Activated T-helper 1 cell treated with Interleukin-2 at 50 U/mL for 16 hours (primary cell): Measurements from ENCODE around the gene POLR2L.

ENCODE experiments used
- DNase-seq: peaks from one replicate; pipeline ENCODE4 v3.0.0-alpha.2; 2020; ENCODE audit warnings: low read depth

POLR2L gene

DNA sequence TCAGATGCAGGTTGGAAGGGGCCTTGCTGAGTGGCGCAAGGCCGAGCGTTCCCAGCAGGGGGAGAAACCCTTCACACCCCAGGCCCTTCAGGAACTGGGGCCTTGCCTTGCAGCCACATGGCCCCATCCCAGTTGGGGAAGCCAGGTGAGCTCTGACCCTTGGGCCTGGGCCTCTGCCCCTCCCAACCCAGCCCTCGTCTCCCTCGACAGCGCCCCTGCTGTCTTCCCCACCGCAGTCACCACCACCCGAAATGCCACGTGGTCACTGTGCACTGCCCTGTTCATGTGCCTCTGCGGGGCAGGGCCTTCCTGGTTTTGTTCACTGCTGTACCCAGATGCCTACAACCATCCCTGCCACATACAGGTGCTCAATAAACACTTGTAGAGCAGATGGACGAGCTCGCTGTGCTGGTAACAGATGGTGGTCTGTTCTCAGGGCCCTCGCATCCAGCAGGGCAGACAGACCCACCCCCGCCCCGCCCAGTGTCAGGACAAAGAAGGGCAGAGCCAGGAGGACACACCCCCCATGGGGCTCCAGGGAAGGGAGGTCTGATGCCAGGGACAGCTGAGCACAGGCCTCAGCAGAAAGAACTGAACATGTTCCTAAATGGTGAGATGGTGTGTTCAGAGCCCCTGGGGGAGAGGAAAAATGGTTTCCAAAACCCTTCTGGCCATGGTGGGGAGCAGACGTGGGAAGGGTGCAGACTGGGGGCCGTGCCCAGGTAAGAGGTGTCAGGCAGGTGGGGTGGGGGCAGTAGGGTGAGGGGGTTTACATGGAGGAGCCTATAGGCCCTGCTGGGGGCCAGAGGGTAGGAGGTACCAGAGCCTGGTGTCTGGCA is 3.7 kb downstream of the POLR2L start:
- no peak for DNase-seq

DNA sequence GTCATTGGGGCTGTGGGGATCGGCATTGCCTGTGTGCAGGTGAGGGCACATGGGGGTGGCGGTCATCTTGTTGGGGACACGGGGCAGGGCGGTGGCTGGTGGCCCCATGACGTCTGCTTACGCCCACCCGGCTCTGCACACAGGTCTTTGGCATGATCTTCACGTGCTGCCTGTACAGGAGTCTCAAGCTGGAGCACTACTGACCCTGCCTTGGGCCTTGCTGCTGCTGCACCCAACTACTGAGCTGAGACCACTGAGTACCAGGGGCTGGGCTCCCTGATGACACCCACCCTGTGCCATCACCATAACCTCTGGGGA is 4.4 kb downstream of the POLR2L start:
- DNase-seq: no peak

DNA sequence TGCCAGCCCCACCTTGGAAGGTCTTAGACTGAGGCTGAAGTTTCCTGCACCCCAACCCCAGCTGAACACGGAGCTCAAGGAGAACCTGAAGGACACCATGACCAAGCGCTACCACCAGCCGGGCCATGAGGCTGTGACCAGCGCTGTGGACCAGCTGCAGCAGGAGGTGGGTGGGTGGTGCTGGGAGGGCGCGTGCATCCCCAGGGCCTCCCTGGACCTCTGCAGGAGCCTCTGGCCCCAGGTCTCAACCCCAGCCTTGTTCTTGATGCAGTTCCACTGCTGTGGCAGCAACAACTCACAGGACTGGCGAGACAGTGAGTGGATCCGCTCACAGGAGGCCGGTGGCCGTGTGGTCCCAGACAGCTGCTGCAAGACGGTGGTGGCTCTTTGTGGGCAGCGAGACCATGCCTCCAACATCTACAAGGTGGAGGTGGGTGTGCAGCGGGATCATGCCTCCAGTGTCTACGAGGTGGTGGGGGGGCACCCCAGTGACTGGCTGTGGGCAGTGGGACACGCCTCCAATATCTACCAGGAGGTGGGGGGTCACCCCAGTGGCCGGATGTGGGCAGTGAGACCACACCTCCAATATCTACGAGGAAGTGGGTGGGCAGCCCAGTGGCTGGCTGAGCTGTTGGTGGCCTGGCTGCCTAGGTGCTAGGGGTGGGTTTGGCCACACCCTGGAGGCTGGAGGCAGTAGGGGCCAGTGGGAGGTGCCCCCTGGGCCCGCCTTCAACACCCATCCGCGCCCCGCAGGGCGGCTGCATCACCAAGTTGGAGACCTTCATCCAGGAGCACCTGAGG is 4.9 kb downstream of the POLR2L start:
- no peak for DNase-seq

DNA sequence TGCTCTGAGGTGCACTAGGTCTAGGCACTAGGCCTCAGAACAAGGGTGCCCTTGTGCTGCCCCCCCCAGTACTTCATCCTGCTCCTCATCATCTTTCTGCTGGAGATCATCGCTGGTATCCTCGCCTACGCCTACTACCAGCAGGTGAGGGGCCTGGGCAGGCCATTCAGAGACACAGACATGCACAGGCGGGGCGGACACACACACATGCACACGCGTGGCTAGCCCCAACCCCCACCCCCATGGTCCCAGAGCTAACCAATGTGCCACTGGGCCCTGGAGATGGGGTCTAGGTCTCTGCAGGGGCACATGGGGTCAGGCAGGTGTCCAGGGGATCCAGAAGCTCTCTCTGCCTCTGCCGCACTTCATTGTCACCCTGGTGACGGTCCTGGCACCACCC is 5.6 kb downstream of the POLR2L start:
- no peak for DNase-seq

DNA sequence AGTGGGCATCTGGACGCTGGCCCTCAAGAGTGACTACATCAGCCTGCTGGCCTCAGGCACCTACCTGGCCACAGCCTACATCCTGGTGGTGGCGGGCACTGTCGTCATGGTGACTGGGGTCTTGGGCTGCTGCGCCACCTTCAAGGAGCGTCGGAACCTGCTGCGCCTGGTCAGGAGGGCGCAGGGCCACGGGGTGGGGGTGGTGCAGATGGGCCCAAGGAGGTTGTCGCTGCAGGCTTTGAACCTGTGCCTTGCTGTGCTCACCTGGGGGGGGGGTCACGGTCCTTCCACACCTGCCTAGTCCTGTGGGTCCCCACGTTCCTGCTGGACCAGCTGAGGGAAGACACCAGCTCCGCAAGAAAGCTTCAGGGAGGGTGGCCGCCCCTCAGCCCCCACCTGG is 6.1 kb downstream of the POLR2L start:
- DNase-seq: no peak

DNA sequence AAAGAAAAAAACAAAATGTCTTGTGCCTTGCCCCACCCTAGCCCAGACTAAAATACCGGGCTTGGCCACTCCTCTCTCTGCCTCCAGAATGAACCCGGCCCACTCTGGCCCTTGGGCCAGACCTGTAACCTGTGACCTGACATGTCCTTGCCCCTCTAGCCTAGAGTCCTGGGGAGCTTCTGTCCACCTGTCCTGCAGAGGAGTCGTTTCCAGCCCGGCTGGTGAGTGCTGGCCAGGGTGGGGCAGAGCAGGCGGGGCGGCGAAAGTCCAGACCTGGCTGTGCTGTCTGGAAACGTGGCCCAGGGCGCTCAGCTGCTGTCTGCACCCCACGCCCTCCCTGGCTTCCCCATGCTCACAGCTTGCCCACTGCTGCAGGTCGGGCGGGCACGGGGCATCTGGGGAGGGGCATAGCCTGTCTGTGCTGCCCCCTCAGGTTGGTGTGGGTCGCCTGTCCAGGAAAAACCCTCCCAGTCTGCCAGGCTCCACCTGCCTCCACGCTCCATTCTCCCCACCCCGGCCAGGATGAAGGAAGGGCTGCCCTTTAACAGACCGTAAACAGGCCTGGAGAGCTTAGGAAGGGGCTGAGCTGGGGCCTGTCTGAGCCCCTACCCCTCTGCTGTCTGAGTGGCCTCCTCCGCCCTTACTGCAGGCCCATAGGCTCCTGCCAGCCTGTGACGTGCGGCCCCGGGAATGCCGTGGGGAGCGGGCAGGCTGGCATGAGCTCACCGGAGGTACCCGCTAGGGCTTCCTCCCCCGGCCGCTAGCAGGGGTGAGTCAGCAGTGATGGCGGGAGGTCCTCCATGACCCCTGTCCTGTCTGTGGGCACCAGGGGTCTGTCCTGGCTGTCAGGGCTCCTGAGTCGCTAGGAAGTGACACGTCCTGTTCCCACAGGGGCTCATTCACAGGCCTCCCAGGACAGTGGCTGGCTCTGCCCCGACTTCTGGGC is 7.7 kb downstream of the POLR2L start:
- DNase-seq: no peak

DNA sequence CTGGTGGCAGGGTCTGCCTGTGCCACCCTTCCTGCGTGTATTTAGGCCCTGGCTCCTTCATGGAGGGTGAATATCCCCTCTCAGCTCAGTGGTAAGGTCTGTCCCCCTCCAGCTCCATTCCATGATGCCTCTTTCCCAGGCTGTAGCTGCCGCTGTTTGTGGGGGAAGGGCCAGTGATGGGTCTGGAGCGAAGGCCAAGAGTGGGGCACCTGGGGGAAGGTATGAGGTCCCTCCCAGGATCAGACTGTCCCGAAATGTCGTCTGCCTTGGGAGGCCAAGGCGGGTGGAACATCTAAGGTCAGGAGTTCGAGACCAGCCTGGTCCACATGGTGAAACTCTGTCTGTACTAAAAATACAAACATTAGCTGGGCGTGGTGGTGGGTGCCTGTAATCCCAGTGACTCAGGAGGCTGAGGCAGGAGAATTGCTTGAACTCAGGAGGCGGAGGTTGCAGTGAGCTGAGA is 8.4 kb downstream of the POLR2L start:
- no peak for DNase-seq

DNA sequence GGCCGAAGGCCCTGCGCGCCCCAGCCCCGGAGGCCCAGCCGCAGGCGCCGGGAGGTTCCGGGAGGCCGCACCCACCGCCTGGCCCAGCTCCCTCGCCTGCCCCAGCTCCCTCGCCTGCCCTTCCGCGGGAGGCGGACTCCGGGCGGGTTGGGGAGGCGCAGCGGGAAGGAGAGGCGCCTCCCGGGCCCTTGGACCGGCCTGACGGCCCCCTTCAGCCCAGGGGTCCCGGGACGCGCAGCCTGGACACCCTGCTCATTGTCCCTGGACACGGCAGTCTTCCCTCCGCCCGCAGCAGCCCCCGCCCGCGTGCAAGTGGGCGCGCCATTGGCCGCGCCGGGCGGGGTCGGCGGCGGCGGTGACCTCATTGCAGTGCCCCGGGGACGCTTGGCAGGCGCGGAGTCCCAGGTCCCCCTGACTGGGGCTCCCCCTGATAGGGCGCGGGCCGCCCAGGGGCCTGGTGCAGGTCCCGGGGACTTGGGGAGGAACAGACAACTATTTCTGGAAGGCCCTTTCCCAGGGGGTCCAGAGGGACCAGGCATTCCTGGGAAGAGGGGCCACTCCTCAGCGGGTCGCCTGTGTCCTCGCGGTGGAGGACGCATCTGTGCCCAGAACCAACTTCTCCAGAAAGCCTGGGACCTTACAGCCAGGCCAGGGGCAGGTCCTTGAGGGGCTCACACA is 9.1 kb downstream of the POLR2L start:
- no peak for DNase-seq

DNA sequence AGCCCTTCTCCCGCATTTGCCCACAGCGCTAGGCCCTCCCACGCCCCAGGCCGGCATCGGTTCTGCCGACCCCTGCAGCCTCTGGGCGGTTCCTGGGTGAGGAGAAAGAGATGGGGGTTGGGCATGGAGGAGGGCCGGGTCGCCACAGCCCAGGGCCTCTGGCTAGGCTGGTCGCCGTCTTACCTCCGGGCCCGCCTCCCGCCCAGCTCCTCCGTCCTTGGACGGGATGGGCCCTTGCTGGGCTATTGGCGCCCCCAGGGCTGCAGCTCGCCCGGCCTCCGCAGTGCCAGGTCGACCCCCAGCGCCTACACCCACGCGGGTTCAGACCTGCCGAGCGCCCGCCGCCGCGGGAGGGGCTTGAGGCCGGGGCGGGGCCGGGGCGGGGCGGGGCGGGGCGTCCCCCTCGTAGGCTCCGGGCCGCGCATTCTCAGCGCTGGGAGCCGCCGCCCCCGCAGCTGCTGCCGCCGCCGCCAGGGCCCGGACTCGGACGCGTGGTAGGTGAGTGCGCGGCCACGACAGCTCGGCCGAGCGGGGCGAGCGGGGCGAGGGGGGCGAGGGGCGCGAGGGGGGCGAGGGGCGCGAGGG is 9.7 kb downstream of the POLR2L start, which contains the start of gene CD151:
Gene CD151 (plus strand): TSS at position 424 of the 585 bp plus-strand sequence. CDS start 3,118 bp downstream, outside the sequence.
- DNase-seq: no peak

DNA sequence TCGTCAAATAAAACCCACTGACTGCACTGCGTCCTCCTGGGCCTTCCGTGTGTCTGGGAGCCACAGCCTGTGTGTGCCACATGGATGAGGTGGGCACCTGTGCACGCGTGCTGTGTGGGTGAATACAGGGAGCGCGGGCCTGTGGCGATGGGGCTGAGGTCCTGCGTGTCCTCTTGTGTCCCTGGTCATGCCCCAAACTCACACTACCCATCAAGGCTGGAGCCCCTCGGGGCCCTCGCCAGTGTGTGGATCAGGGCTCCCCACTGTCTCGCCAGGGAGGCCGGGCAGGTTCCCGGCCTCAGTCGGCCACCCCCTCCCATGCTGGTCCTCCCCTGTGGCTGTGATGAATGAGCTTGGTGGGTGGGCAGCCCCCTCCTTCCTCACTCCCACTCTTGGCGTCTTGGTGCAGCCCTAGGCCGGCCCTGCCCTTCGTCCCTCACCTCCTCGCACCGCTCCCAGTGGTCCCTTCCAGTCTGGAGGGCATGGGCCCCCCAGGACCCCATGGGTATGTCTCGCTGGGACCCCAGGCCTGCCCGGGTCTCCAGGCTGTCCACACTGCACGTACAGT is 10.3 kb downstream of the POLR2L start:
- DNase-seq: no peak

DNA sequence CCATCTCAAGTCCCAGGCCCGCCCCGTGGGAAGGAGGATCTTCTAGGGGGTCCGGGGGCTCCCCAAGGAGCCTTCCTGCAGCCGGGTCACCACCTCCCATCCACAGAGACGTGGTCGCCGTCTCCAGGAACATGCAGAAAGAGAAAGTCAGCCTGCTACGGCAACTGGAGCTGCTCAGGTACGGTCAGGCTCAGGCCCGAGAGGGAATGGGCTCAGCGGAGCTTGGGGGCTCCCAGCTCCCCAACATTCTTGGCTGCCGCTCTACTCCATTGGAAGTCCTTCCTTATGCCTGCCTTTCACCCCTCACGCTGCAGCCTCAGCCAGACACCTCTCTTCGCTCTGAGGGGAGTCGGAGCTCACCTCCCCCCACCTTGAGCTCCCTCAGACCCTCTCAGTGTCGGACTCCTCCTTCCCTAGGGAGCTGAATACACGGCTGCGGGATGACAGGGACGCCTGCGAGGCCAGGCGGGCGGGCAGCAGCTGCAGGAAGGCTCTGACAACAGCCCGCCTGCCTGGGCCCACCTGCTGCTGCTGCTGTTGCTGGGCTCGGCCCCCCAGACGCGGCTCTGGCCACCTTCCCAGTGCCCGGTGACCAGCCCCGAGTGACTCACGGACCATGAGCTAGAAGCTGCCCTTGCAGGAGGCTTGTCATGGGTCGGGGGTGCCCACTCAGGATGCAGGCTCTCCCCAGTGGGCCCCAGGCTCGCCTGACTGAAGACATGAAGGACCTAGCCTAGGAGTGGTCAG is 11.0 kb downstream of the POLR2L start:
- no peak for DNase-seq

DNA sequence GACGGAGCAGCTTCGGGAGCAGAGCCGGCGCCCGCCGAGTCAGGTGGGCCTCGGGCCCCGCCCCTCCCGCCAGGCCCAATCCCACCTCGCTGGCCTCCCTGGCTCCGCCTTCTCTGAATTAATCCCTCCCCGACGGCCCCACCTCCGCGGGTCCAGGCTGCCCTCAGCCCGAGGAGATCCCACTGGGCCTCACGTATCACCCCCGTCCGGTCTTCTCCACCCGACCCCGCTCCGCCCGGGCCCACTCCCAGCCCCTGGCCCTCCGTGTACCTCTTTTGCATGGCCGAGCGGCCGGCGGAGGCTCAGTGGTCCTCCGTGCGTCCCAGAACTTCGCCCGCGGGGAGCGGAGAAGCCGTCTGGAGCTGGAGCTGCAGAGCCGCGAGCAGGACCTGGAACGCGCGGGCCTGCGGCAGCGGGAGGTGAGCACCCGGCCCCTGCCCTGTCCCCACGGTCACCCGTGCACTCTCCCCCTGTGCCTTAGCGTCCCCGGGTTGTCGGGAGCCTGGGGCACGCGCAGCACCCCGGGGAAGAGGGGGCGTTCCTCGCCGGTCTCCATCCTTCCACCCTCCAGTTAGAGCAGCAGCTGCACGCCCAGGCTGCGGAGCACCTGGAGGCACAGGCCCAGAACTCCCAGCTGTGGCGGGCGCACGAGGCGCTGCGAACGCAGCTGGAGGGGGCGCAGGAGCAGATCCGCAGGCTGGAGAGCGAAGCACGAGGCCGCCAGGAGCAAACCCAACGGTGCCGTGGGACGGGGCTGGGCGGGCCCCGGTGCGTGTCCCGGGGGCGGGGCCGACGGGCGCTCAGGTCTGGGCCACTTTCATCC is 11.8 kb downstream of the POLR2L start:
- DNase-seq: no peak

DNA sequence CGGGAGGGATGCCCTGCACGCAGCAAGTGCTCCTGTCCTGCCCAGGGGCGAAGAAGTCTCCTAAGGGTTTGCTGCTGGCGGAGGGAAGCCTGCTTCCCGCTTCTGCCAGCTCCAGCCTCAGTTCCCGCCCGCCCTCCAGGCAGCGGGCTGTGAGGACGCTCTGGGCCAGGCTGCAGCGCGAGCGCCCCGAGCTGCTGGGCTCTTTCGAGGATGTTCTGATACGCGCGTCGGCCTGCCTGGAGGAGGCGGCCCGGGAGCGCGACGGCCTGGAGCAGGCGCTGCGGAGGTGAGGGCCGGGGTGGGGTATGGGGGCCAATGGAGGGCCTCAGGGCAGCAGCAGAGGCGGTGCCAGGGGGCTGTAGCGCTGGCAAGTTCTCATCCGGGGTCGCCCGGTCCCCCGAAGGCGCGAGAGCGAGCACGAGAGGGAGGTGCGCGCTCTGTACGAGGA is 12.5 kb downstream of the POLR2L start:
- DNase-seq: no peak

DNA sequence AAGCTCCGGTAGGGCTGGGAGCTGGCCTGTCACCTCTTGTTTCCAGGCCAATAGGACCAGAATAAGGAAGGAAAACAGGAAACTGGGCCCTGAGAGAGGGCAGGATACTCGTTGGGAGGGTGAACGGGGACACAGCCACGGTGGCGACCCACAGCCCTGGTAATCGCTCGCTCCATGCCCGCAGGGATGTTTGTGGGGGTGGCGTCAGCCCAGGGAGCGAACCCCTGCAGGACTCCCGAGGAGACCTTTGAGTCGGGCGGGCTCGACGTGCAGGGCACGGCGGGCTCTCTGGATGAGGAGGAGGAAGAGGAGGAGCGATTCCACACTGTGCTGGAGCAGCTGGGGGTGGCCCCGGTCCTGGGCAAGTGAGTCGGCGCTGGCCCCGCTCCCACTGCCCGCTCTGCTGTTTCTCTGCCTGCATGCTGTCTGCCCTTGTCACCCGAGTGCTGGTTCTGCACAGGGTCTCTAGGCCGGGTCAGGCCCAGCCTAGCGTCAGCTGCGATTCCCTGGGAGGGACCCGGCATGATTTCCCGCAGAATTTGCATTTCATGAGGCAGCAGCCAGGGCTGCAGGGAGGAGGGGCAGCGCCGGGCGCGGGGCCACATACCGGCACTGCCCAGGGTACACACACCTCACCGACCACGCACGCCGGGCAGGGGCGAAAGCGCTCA is 13.0 kb downstream of the POLR2L start:
- no peak for DNase-seq

DNA sequence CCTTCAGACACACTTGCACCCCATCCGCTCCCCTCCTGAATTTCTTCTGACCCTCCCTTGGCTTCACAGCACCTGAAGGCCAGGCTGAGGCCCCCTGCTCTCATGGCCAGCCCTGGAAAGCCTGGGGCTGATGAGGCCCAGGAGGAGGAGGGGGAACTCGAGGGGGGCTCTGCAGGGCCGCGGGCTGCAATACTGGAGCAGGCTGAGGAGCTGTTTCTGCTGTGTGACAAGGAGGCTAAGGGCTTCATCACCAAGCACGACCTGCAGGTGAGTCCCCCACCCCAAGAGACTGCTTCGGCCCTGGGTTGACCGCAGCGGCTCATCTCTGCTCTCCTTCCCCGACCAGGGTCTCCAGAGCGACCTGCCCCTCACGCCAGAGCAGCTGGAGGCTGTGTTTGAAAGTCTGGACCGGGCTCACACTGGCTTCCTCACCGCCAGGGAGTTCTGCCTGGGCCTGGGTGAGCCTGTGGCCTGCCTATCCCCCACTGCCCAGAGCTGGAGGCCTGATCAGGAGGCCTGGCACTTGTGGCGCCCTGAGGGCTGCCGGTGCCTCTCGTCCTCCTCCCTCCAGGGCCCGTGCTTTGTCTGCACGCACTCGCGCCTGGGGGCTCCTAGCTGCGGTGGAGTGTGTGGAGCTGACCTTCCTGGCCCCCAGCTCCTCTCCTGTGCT is 13.7 kb downstream of the POLR2L start:
- DNase-seq: no peak

DNA sequence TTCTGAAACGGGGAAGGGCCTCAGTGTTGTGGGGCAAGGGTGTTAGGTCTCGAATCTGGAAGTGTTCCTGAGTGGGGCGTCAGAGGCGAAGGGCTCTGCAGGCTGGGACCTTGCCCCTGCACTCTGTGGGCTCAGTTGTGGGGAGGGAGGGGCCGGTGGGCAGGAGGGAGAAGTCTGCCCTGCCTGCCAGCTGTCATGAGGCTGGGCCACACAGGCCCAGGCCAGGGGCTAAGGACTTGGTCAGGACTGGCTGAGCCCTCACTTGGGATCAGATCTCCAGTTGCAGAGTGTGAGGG is 14.5 kb downstream of the POLR2L start, which contains the start of gene CRACR2B:
Gene CRACR2B (plus strand): TSS at position 23 of the 296 bp plus-strand sequence. CDS start 689 bp downstream, outside the sequence.
- no peak for DNase-seq

DNA sequence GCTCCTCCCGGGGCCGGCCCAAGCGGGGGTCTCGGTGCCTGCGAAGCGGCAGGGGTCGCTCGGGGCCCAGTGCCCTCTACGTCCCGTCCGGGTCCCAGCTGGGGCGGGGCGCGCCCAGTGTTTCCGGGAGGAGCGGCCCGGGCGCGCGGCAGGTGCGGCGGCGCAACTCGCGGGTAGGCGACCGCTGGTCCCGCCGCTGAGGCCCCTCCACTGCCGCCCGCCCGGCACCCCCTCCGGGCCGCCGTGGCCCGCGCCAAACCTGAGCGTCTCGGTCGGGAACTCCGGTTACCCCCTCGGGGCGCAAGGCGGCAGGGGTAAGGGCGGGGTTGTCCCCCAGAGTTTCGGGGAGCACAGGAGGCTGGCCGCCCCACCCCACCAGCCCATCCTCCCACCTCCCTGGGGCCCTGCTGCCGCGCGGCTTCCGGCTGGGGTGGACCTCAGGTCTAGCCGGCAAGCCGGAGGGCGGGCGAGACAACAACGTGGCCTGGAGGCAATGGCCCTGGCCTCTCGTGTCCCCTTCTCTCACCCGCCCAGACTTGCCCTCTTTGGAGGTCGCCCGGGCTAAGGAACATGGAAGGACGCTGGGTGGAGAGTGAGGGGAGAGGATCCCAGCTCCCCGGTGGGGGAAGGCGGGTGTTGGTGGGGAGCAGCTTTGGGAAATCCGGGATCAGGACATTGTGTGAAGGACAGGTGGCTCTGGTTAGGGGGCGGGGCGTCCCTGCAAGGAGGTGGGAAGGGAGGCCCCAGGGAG is 15.0 kb downstream of the POLR2L start:
- DNase-seq: no peak

DNA sequence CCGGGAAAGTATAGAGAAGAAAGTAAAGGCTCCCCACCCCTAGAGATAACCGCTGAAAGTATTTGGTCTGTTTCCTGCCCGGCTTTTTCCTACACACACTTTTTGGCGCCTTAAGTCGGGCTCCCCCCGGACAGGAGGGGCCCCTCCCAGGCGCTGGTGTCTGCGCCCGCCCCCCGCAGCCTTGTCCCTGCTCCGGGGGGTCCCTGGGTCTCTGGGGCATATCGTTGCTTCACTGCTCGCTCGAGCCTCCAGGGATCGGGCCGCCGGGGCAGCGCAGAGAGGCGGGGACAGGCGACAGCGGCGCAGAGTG is 15.5 kb downstream of the POLR2L start:
- DNase-seq: no peak
